ENCODE data around the gene PCMT1.
"Not testable (repeated sequence)": the region's sequence is repeated elsewhere in the genome, so short reads cannot be mapped to it uniquely, and the experiment has no call there.

The PCMT1 gene

GRCh38 chr6:149749594-149750135, at the start of gene PCMT1:
TSS of gene PCMT1 (plus strand) at chr6:149749741. CDS start at chr6:149749902, 161 bp downstream.
- peak; percentile 97 for DNase-seq (ENCODE audit: low spot score)

DNA sequence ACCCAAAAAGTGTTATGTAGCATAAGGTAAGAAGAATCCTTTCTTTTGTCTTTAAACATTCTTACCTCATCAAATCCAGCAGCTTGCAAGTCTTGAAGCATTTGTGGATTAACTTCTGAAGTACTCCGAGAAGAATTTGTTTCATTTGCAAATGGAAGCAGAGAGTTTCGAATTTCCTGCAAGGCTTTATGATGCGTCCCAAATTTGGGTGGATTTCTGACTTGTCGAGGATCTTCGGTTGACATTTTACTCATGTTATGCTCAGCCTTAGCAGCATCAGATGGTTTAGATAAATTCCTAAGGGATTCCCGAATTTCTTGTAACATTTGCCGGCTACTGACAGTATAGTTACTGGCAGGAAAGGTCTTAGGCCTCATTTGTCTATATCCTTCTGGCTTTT, 47.8 kb upstream of the PCMT1 start:
- peak; percentile 33 for DNase-seq (ENCODE audit: low spot score)

DNA sequence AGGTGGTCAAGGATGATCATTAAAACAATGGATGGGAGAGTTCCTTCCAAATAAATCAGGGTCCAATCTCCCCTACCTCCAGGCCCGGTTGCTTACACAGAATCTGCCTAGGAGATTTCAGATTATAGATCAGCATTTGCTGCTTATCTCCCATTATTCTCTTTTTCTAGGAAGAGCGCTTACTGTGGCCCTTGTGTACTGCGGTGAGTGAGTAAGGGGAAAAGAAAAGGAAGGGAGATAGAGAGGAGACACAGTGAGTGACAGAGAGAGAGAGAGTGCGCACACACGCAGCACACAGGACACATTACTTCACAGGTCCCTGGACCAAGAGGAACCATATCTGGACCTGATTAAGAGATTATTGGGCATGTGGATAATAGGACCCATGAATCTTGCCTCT, 37.8 kb upstream of the PCMT1 start:
- no peak for DNase-seq (ENCODE audit: low spot score)

- DNase-seq (ENCODE audit: low spot score) = no peak
Measured at GRCh38 chr6:149714442-149714841, 35.1 kb upstream of the PCMT1 start.

- peak; percentile 36 for DNase-seq (ENCODE audit: low spot score)
Measured at GRCh38 chr6:149716181-149716963, 33.2 kb upstream of the PCMT1 start.

DNA sequence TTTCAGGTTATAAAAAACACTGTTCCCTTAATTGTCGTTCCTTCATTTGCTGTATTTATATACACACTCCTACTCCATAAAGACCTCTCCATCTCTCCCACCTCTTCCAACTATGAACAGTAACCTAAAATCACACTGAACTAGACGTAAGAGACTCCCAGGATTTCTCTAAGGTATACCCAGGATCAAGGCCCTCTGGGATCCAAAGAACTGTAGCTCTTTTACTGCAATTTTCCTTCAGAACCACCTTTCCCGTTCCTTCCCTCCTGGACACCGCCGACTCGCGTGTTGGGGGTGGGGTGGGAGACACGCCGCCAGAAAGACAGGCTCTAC, 32.3 kb upstream of the PCMT1 start:
- no peak for DNase-seq (ENCODE audit: low spot score)

DNA sequence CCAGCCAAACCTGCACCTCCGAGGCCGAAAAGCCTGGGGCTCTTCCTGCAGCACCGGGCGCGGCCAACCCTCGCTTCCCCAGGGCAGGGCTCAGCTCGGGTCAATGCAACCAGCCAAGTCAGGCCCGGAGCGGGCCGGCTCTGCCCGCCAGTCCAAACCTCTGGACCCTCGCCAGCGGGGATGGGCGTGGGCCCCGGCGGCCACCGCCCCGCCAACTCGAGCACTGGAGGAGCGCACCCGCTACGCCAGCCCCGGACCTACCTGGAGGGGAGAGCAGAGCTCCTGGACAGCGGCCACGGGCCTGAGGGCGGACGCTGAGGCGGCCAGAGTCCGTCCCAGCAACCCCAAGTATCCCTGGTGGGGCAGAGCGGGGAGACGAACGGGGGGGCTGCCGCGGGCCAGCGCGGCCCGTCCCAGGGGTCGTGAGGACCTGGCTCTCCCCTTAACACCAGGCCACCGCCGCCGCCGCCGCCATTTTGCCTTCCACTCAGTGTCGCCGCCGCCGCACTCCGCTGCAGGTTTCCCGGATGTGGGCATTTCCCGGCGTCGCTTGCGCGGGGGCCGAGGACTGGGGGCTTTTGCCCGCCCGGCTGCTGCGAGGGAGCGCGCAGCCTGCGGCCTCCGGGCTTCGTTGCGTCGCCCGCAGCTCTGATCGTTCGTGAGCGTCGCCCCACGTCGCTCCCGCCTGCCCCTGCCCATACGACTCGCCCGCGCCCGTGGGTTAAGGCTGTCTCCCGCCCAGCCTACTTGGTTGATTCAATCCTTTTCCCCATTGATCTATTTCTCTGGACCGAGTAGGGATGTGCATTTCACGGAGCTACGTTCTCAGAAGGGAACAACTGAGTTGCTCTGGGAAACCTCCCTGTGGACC, 31.7 kb upstream of the PCMT1 start, which contains the start of gene LATS1:
Gene LATS1 (minus strand): TSS at position 514 of the 871 bp plus-strand sequence. CDS start 15,975 bp downstream, outside the sequence.
- DNase-seq (ENCODE audit: low spot score) = peak; percentile 91

- DNase-seq (ENCODE audit: low spot score) = no peak
Measured at GRCh38 chr6:149719531-149719930, 30.0 kb upstream of the PCMT1 start.

- no peak for DNase-seq (ENCODE audit: low spot score)
Measured at GRCh38 chr6:149723262-149723661, 26.3 kb upstream of the PCMT1 start.

DNA sequence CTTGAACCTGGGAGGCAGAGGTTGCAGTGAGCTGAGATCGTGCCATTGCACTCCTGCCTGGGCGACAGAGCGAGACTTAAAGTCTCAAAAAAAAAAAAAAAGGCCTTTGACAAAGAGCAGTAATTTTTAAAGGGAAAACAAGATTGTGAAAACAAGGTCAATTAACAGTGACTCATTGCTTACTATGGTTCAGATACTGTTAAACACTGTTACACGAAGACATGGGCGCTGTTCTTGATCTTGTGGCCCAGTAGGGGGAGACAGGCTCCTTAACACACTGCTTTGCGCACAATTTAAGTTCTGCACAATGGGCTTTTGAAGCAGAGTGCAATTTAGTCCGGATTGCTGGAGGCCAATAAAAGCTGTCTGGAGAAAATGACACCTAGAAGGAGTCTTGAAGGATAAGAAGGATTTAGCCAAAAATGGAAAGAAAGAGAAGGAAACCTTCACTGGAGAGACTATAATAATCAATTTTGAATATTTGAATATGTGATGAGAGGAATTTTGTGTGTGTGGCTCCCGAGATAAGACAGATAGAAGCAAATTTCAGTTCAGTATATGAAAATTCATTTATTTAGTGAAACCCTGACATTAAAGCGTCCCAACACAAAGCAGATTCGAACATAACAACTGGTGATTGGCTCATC, 25.6 kb upstream of the PCMT1 start:
- DNase-seq (ENCODE audit: low spot score) = peak; percentile 75

DNA sequence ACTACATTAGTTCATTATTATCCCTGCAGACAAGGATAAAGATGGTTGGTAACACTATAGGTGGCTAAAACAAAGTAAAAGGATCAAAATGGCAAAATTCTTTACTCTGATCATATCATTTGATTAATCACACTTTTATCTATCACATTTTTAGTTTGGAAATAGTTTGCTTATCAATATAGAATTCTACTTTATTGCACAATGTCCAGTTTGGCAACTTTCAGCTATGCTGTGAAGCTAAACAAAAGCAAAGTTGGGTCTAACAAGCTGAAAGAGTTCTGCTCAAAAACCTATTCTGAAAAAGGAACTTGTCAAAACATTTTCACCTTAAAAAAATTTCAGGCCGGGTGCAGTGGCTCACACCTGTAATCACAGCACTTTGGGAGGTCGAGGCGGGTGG, 23.8 kb upstream of the PCMT1 start:
- no peak for DNase-seq (ENCODE audit: low spot score)

- no peak for DNase-seq (ENCODE audit: low spot score)
Measured at GRCh38 chr6:149727793-149728498, 21.6 kb upstream of the PCMT1 start.

DNA sequence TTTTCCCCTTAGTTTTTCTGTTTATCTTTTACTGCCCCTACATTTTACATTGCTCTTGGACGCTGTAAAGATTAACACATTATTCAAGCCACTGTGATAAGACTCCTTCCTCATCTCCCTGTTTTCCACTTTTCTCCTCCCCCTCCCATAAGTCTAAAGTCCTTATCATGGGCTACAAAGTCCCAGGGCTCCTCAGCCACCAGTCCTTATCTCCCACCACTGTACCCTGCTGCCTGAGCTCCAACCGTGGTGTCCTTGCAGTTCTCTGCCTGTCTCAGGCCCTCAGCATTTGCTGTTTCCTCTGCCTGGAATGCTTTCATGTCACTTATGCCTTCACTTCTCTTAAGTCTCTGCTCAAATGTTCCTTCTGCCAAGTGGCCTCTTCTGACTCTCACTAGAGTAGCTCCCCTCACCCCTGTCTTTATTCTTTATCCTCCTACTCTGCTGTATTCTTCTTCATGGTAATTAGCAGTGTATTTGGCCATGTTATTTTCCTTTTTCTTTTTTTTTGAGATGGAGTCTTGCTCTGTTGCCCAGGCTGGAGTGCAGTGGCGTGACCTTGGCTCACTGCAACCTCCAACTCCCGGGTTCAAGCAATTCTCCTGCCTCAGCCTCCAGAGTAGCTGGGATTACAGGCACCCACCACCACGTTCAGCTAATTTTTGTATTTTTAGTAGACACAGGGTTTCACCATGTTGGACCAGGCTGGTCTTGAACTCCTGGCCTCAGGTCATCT, 20.9 kb upstream of the PCMT1 start:
- DNase-seq (ENCODE audit: low spot score) = no peak

DNA sequence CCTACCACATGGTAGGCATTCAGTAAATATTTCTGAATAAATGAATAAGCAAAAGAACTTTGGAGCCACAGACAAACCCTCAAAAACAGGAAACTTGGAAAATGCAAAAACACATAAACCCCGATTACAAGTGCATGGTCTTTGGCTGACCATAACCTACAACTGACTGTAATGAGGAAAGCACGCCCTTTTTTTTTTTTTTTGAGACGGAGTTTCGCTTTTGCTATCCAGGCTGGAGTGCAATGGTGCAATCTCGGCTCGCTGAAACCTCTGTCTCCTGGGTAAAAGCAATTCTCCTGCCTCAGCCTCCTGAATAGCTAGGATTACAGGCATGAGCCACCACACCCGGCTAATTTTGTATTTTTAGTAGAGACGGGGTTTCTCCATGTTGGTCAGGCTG, 19.7 kb upstream of the PCMT1 start:
- DNase-seq (ENCODE audit: low spot score) = no peak

DNA sequence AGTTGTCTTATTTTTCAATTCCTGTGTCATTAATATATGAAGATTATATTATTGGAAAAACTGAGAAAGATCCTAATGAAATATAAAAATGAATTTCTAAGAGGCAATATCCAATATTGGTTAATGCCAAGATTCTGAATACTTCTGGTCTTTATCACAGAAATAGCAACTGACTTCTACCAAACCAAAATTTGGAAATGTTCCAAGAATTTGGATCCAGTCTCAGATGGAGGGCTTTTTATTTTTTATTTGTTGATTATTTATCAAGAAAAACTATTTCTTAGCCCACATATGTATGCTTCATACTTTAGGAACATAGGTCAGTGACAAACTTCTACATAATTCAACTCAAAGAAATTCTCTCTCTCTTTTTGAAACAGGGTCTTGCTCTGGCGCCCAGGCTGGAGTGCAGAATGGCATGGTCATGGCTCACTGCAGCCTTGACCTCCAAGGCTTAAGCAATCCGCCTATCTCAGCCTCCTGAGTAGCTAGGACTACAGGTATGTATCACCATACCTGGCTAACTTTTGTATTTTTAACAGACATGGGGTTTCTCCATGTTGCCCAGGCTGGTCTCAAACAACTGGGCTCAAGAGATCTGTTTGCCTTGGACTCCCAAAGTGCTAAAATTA, 16.3 kb upstream of the PCMT1 start:
- DNase-seq (ENCODE audit: low spot score) = no peak

DNA sequence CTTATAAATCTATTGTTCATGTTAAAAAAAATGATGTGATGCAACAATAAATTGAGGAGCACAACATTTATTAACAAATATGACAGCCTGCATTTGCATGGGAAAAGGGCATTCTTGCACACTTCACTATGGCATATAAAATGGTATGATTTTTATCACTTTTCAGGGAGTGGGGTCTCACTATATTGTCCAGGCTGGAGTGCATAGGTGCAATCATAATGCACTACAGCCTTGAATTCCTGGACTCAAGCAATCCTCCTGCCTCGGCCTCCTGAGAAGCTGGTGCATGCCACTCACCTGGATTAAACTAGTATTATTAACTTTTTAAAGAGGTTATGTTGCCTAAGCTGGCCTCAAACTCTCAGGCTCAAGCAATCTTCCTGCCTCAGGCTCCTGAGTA, 14.6 kb upstream of the PCMT1 start:
- DNase-seq (ENCODE audit: low spot score) = no peak

DNA sequence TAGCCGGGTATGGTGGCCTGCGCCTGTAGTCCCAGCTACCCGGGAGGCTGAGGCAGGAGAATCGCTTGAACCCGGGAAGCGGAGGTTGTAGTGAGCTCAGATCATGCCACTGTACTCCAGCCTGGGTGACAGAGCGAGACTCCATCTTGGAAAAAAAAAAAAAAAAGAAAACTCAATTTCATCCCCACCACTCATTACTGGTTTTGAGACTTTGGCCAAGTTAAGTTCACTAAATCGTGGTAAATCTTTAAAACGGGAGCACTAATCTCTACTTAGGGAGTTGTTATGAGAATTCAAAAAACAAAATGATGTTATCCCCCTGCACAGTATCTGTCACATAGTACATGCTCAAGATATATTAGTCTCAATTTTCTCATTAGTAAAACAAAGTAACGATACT, 4.3 kb upstream of the PCMT1 start:
- not testable (repeated sequence) for DNase-seq (ENCODE audit: low spot score)

DNA sequence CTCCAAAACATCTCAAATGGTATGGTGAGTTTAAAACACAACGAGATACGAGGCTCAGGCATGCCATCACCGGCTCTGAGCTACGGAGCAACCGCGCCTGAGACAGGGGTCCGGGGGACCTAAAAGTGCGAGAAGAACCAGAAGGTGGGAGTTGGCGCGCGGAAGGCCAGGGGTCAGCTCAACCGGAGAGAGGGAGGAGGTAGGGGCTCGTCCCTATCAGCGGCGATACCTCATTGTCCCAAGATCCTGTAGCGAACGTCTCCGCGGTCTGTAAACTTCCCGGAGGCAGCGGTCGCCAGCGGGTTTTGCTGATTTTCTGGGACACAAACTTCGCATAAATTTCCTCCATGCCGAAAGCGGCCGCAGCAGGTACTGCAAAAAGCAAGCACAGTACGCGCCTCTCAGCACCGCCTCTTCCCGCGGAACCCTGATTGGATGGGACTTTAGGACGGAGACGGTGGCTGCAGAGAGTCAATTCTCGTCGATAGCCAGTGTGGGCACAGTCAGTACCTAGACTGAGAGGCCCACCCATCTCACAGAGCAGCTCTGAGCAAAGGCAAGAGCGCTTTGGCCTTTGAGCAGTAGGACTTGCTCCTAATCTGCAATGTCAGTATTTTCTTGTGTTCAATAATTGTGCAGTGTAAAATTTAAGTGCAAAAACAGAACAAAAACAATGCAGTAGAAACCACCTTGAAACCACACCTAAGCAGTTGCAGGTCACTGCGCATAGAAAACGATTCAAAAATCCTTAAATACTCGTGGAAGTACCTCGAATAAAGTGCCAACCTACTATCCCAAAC, 3.2 kb upstream of the PCMT1 start, which contains the start of gene NUP43:
Gene NUP43 (minus strand): TSS at position 383 of the 800 bp plus-strand sequence. CDS start 34 bp downstream, at position 349.
- peak; percentile 93 for DNase-seq (ENCODE audit: low spot score)

GRCh38 chr6:149749082-149749593, 403 bp upstream of the PCMT1 start:
- DNase-seq (ENCODE audit: low spot score) = not testable (repeated sequence)

All from GM03348 (cell line).